ENCODE data around the gene FSHR.

Gene FSHR

DNA sequence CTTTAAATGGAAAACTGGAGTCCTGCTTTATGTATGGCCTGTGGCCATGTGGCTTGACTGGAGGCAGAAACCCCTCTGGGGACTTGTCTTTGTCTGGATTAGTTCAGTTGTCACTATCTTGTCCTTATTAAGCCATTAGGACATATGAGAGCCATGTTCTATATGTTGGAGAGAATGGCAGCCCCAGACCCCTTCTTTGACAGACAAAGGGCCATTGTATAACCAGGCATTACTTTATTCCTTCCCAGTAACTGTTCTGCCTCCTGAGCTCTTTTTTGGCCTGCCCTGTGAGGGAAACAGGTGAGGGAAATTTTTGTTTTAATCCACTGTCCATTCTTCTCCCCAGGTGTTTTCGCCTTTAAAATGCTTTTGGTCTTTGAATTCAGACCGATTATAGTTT, 43.3 kb downstream of the FSHR start:
- no peak for DNase-seq

DNA sequence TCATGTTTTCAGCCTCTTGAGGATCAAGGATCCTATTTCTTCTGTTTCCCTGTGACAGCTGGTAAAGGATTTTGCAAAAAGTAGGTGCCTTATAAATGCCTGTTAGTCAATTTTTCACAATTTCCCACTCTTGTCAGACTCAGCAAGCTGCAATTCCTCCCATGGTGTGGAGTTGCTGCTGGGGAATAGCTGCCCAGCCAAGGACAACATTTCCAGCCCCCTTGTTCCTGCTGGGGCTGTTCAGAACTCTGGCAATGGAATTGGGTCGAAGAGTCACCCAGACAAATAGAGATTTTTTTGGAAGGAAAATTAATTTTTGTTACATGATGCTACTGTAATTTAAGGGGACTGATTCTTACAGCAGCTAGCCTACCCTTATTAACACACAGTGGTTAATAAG, 43.7 kb downstream of the FSHR start:
- no peak for DNase-seq

DNA sequence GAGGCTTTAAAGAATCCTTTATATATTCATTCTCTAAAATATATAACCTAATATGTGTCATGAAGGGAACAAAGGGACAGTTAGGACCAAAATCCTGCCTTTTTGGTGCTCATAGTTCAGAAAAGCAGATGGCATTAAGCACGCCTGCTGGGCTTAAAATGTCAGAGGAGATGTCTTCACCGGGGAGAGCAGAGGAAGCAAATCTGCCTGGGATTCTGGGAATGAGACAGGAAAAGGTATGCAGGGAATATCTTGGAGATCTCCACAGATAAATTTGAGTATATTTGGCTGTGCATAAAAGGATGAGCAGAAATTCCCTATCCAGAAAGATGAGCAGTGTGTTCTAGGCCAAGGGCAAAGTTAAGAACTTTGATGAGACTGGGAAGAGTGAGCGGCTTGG, 45.5 kb downstream of the FSHR start:
- DNase-seq: no peak

DNA sequence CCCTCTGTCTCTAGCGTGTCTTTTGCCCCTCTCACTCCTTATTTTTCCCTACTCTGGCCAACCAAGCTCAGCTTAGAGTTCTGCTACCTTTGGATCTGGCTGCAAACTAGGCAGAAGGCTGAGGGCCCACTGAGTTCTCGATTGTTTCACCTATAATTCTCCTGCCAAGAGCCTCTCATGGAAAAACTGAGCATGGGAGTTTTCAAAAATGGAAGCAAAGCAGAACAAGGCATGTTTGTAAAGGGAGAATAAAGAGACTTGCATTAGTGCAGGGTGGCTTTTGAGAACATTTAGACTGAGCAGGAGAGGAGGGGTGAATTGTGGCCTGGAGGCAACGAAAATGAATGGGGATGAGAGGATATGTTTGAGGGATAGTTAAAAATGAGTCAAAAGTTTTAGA, 45.9 kb downstream of the FSHR start:
- DNase-seq: no peak

DNA sequence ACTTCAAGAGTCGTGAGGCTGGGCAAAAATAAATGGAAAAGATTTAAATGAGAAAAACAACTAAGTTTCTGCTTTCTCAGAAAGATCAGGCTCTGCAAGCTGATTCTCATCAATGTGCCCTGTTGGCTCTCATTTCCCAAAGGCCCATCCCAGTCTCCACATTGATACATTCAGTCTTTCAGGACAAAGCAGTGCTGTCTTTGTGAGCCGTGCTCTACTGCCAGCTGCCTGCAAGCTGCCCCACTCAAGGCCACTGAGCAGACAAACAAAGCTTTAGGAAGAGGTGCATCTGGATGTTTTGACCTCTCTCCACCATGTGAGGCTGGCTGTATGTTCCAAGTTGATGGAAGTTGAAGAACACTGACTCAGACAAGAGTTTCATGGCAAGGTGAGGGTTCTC, 48.8 kb downstream of the FSHR start:
- no peak for DNase-seq

DNA sequence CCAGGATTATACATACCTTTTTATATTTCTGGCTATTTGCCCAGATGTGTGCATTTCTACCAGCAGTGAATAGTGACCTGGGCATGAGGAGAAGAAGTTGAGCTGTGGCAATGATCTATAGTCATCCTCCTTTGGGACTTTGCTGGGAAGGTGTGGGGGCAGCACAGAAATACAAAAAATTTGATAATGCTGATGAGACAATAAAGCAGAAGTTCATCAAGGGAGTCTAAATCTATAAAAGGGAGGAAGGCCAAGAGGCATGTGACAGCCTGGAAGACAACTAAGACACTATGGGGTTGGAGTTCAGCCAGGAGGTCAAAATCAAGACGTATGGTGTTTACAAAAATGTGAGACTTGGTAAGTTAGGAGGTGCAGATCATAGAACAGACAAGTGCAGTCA, 52.2 kb downstream of the FSHR start:
- DNase-seq: no peak

DNA sequence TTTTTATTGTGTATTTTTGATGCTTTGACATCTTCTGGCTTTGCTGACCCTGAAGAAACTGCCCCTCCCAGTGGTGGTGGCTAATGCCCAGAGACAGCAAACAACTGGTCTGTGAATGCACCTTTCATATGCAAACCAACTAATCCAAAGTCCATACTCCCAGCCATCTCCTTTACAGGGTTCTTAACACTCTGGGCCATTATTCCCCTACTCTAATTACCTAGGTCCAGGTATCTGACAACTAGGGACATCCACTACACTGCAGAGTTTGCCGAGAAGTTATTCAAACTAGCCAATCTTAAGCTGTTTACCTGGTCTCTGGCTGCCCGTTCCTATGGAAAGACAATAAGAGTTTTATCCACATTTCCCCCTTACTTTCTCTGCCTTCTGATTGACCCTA, 73.6 kb downstream of the FSHR start:
- no peak for DNase-seq

DNA sequence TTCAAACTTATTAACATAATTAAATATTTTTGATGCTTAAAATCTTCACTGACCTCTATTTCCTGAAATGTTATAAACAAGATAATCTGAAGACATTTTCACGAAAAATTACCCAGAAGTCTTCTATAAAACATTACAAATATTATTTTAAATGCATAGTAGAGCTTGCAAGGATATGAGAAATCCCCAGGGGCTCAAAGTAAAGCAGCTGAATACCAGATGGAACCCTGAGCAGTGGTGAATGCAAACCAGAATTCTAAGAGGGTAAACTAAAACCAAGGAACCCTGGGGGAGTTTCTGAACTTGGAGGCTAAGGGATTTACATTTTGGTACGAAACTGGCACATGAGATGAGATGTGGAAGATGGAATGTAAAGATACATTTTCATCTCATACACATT, 83.6 kb downstream of the FSHR start:
- no peak for DNase-seq

DNA sequence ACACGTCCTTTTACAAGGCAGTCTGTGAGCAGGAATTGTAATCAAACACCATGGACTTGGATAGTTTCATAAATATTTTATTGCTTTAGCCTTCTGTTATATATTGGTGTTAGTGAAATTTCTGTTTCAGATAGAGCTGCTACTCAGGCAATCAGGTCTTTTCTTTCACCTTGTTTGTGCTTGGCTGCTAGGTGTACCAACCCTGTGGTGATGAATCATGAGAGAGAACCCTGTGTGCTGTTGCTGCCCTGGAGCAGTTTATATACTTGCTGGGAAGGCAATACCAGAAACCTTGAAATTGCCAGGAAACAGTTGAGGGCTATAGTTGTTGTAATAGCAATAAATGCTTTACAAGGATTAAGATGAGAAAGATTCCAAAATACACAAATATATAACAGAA, 84.5 kb downstream of the FSHR start:
- no peak for DNase-seq

DNA sequence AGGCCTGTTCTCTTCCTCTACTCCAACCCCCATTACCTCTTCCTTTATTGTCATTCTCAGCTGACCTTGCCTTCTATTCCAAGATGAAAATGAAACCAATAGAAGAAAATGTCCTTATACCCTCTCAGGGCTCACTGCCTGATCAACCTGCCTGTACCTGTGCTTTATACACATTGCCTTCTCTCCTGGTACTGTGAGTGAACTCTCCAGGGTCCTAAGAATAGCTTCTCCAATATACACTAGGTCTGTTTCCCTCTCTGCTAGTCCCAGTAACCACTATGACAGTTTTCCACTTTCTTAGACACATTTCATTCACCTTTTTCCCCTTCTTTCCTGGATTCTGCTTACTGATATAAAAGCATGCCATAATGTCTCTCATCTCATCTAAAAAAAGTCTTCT, 85.7 kb downstream of the FSHR start:
- DNase-seq: no peak

DNA sequence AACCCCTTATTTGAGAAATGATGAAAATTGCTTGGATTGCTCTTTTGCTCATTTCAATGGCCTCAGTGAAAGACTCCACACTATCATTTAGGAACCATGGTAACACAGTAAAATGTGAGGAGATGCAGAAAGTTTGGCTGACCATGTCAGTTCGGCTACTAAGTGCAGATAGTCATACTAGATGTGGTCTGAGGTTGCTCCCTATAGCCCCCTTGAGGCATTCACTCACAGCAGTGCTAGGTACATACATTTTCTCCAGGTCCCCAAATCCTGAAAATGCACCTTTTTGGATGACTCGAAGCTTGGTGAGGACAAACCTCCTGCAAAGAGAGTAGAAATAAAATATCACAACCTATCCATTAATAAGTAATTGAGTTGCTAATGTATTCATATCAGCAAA, 86.3 kb downstream of the FSHR start:
- DNase-seq: no peak

DNA sequence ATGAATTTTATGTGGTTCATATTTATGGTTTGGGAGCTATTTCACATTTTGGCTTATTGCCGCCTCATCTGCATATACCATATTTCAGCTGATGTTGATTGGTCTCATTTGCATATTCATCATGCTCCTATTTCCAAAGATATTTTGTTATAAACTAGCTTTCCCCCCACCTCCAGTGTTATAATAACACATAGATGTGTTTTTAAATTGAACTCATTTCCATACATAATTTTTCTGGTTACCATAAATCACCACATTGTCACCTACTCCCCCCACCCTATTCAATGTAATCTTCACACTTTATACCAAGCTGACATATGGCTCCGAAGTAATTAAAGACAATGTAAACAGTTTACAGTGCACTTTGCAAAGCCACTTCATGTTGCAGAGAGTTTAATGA, 101.2 kb downstream of the FSHR start:
- no peak for DNase-seq

DNA sequence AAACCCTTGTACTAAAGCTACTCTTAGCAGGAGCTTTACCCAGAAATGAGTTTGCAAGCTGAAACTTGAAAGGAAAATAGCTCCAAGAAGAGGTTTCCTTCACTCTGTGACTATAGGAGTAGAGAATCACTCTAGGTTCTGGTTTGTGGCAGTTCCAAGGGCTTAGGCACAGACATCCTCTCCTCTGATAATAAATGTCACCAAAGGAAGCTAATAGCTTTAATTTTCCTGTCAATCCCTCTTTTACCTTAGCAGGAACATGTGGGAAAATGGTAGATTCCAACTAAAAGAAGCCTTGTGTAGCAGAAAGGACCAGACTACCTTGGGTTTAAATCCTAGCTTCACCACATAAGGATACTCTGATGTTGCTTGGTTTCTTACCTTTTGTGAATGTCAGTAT, 104.0 kb downstream of the FSHR start:
- no peak for DNase-seq

DNA sequence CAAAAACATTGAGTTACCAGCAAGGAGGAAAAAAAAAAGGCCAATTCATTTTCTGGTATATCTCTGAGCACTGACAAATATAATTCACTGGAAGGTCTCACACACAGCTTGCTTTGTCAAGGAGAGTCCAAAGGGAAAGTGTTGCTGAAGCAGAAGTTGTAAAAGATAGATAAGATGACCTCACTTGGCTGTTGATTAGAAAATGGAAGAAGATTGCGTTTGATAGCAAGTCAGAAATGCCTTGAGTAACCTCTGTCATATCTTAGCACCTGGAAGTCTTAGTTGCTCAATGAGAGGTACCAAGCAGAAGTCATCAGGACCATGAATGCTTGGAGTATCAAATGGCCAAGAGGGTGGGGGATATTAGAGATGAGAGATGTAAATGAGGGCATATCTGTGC, 105.2 kb downstream of the FSHR start:
- no peak for DNase-seq

DNA sequence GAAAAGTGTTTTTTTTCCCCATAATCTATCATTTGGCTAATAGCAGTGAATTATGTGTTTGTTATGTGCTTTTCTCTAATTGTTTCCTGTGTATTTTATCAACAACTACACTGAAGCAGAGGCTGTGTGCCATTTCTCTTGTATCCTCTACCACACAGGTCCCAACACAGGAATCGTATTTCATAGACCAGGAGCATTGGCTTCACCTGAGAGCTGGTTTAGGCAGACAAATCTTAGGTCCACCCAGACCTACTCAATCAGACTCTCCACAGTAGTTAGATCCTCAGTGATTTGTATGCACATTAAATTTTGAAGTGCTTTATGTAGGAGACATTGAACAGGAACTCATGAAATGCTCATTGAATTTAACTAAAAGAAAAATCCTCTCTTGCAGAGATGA, 109.2 kb downstream of the FSHR start:
- no peak for DNase-seq

DNA sequence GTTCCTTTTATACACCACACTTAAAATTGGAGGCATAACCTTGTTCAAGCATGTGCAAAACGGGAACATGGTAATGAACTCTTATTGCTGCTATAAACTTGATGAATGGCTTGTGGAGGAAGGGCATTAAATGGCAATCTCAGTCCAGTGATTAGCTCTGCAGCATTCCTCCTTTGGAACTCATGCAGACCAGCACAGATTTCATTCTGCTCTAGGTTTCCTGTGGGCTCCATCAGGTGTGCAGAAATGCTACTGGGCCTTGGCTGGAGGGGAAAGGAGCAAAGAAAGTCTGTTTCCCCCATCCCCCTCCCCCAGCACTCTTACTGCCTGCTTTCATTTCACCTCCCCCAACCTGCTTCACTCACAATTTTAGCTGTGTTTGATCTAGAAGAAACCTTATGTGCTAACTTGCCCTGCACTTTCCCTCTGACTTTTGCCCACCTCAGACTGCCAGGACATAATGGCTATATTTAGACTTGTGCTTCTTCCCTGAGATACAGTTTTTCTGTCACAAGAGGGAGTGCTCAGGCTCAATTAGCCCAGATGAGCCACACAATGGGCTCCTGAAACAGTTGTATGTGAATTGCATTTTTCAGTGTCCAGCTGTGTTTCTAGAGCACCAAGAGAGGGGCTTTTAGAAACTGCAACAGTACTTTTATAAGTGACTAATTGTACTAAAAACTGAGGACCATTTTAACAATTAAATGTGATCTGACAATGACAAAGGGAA, 109.8 kb downstream of the FSHR start:
- no peak for DNase-seq

DNA sequence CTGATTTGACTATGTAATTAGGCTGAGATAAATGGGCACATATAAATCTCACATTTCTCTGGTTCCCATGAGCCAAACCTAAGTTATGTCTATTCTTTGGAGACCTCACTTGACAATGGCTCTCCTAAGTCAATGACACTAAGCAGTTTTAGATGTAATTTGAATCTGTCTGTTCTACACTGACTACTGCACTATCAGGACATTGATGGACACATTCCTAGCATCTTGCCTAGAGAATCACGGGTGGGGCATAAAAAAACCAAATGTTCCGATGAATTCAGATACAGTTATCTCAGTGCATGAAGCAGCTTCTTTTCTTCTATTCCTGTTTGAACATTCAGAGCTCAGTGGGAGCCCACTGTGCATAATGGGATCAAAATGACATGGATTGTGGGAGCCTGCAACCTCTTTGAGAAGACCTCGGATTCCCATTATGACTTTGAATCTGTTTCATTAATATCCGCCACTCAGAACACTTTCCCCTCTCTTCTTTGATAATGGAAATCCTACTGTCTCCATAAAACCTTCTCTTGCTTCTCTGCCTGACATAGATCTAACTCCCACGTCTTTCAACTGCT, 110.8 kb downstream of the FSHR start:
- no peak for DNase-seq

DNA sequence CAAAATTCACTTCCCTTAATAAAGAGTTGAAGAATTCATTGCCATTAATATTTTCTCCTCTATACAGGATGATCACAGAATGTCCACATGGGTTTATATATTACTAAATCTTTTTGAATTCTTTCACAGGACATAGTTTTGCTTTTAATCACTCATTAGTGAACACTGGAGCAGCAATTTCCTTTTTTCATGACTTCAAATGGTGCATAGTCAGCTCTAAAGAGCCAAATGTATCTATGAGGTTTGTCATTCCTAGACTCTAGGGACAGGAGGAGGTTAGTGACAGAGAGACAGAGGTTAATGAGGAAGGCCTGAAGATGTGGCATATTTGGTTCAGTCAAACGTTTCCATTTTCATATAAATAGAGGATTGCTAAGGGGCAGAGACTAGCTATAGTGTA, 111.8 kb downstream of the FSHR start:
- no peak for DNase-seq

DNA sequence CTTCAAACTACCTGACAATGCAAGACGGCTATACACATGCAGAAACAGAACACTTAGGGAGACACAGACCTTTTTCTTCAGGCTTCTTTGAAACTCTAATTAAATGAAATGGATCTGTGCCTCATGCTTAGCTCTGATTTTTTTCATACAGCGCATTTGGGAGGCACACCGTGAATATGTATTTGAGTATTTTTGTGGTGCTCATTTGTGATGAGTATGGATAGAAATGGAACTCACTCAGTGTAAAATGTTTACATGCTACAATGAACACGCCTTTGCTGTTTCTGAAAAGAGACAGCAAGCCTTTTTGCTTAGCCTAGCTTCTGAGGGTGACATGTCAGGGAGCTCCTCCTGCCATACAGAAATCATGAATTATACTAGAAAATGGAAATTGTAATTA, 113.3 kb downstream of the FSHR start:
- DNase-seq: no peak

DNA sequence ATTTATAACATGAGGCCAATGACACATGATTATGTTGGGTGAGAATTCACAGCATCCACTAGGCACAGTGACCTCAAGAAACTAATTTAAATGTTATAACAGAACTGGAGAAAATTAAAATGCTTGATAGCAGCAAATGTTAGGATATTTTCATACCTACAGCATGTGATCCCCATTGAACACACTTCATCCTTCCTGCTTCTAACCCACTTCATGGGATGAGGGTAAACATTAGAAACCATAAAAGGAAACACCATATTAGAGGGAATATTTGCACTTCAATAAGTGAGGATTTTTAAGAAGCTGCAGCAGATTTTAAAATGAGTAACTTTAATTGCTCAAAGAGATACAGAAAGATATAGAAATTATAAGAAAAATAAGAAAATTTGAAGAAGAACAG, 117.1 kb downstream of the FSHR start:
- DNase-seq: no peak

DNA sequence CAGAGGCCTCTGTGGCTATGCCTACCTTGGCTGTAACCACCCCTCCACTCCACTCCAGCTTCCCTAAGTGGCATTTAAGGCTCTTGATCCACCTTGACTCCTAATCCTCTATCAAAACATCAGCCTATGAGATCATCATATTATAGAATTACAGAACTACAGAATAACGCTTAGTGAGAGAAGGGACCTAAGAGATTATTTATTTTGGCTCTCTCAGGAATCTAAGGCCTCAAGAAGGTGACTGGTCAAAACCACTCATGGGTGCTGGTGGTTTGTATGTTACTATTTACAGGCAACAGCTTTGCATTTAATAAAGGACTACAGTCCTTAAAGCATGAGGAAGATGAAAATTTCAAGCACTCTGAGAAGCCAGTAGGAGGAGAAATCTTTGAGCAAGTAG, 118.8 kb downstream of the FSHR start:
- DNase-seq: no peak

DNA sequence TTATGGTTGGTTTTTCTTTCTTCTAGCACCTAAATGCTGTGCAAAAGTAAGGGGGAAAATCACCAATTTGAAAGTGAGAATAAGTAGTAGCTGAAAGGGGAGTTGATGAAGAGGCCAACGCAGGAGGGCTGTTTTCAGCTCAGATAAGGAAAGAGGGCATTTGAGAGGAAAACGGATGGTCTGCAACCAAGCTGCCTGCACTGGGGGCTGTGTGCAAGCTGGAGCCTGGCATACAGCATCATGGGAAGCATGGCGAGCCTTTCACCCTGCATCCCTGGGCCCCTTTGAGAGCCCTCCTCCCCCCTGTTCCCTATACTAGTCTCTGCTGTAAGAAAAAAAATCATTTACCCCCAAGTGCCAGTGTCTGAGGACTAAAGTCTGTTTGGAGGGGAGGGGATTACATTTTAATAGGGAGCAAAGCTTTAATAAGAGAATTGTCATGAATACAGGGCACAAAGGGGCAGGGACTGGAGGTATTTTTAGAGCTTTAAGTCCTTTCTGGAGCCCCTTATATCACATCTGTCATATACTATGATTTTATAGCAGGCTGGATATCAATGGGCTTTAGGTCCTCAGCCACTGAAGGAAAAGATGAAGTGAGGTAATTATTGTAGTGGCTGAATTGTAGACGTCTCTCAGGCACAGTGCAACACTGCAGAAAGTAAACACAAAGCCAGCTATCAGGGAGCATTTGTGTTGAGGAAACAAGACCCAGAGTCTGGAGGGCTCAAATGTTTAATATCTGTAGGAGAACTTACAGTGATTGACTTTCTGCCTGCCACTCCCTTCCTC, 120.7 kb downstream of the FSHR start:
- DNase-seq: no peak

DNA sequence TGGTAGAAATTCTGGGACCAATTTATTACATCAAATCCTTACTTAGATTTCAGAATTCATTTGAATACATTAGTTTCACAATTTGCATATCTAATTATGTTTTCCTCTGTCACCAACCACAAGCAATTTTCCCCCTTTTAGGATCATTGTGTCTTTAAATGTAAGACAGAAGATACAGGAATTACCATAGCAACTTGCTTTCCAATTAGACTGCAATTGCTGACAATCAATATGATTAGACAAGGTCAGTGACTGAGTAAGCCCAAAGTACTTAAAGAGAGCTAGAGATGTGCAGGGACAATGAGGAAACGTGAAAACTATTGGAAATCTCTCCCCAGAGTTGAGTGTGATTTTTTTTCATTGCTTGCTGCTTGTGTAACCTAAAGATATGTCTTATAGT, 121.4 kb downstream of the FSHR start:
- DNase-seq: no peak

DNA sequence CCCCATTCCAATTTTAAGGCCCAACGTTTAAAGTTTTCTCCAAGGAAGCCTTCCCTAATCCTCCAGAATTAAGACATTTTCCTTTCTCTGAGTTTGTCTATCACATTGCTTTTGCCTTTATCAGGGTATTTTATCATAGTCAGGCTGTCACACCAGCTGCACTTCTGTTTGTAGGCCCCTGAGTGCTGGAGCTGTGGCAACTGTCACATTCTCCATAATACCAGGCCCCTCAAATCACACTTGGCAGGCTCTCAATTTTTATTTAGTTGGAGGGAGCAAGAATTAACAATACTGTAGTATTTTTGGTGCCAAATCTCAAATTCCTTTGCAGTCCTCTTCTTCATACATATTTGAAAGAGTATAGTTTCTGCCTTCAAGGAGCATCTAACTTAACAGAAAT, 122.2 kb downstream of the FSHR start:
- no peak for DNase-seq

DNA sequence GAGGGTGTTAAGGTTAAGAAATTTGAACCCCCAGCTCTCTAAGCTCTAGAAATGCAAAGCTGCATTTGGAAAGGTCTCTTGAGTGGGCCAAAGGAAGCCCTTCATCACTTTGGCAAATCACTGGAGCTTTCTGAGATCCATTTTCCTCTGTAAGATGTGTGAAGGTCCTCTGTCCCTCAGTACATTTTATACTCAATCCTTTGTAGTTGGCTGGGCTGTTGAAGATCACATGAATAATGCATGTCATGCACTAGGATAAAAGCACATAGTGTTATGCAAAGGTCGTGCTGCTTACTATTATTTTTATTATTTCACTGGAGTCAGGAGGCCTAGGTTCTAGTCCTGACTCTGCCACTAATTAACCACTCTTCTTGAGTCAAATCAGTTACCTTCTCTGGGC, 124.9 kb downstream of the FSHR start:
- DNase-seq: no peak

Data from activated CD4-positive, alpha-beta T cell treated with anti-CD3 and anti-CD28 coated beads for 48 hours (primary cell).